ENCODE measurements around the gene FMO5. TPM values are rescaled to one million over a fixed set of nuclear protein-coding genes. Genes with fewer than 3 reads are reported as not detected.

The FMO5 gene
- total and polyA plus RNA-seq, 10 of the 15 experiments (the other 5 are each of a cell fraction or from before 2014, with no cell fraction given), result 0.05 to 0.58 (median 0.19) TPM

DNA sequence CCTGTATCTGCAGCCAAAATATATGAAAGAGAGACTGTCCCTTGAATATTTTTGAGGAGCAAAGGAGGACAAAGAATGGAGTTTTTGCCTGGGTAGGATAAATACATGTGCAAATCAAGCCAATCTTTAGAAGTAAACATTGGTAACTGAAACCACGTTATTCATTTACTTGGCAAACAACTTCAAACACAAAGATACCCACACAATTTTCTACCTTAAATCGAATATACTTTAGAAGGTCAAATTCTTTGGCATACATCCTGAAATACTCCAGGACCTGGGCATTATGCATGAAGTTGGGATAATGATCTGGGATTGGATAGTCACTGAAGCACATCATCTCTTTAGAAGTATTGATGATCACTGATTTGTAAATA lies 9.6 kb downstream of the FMO5 start:
- in situ Hi-C loops (cut with MboI), result no loop called here
- no peak for FAIRE-seq
- no TSS peak for BruUV-seq (replicated peaks)

DNA sequence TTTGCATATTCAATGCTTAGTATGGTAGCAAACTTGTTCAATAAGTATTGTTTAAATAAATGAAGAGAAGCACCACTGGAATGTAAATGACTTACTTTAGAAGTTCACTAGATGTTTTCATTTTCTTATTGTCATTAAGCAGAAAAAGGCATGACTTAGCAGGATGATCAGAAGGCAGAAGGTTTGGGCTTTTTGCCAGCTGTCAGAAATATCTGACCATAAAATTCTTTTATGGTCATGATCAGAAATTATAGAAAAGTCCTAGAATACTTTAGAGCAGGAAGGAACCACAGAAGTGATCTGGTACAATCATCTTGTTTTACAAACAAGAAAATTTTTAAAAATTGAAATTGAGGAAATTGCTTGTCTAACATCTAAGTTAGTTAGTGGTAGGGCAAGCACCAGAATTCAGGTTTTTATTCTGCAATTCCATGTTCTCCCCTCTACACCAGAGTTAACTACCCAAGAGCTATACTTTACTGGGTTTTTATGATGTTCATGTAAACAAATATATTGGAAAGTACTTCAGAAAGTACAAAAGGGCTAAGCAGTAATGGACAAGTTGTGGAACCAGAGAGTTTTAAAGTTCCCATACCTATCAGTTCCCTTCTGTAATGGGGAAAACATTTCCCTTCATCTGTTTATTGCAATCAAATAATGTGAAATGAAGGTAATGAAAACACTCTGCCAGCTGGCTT lies 10.1 kb downstream of the FMO5 start:
- intact Hi-C loops (cut with micrococcal nuclease; ENCODE audit: unreplicated experiment), result no loop called here
- H3K4me3 ChIP-seq, result no peak overlapping the region
- no peak for FAIRE-seq
- H3K36me3 ChIP-seq (ENCODE audit: control insufficient read depth in 2 of 2, insufficient read depth in 2 of 2, low read length in 1 of 2), result no peaks in the 10 kb centered on the region
- no peaks in the 10 kb centered on the region for H4K20me1 ChIP-seq (ENCODE audit: control insufficient read depth, insufficient read depth)
- H3K27ac ChIP-seq (ENCODE audit: control insufficient read depth, insufficient read depth), result no peak overlapping the region
- no peaks in the 10 kb centered on the region for H3K79me2 ChIP-seq (ENCODE audit: control insufficient read depth, insufficient read depth, low read length)
- no peaks in the 10 kb centered on the region for H3K4me1 ChIP-seq (ENCODE audit: control insufficient read depth, insufficient read depth, low read length)
- no peak overlapping the region for H3K9ac ChIP-seq (ENCODE audit: control insufficient read depth, insufficient read depth, low read length)
- H3K27me3 ChIP-seq (replicated peaks in 1 of 2; ENCODE audit: control insufficient read depth in 2 of 2, insufficient read depth in 2 of 2, low read length in 1 of 2), result no peaks in the 10 kb centered on the region
- no peak for DNase-seq (ENCODE audit: low read depth, low spot score)
- ATAC-seq, result no peak
- SMC1A ChIA-PET (ENCODE audit: uncharacterized antibody, unreplicated experiment), result interaction anchor here (0.9 kb wide), 1 partner anchor 27 kb away, joined by 3 read pairs; no protein-coding TSS in a partner anchor
- BruUV-seq (replicated peaks), result no TSS peak
- no peak overlapping the region for H2AFZ ChIP-seq (ENCODE audit: control insufficient read depth, low read depth, low read length)
- H3K4me2 ChIP-seq (ENCODE audit: control insufficient read depth, insufficient read depth), result no peak overlapping the region
- CTCF ChIA-PET, result no interaction called here
- POLR2A ChIA-PET, result no interaction called here
- RAD21 ChIA-PET (ENCODE audit: unreplicated experiment), result no interaction called here
- in situ Hi-C loops (cut with MboI), result no loop called here
- no peaks in the 10 kb centered on the region for H3K9me3 ChIP-seq (replicated peaks; ENCODE audit: control insufficient read depth, insufficient read depth, low read length)
- TF ChIP-seq, protein P1, sequence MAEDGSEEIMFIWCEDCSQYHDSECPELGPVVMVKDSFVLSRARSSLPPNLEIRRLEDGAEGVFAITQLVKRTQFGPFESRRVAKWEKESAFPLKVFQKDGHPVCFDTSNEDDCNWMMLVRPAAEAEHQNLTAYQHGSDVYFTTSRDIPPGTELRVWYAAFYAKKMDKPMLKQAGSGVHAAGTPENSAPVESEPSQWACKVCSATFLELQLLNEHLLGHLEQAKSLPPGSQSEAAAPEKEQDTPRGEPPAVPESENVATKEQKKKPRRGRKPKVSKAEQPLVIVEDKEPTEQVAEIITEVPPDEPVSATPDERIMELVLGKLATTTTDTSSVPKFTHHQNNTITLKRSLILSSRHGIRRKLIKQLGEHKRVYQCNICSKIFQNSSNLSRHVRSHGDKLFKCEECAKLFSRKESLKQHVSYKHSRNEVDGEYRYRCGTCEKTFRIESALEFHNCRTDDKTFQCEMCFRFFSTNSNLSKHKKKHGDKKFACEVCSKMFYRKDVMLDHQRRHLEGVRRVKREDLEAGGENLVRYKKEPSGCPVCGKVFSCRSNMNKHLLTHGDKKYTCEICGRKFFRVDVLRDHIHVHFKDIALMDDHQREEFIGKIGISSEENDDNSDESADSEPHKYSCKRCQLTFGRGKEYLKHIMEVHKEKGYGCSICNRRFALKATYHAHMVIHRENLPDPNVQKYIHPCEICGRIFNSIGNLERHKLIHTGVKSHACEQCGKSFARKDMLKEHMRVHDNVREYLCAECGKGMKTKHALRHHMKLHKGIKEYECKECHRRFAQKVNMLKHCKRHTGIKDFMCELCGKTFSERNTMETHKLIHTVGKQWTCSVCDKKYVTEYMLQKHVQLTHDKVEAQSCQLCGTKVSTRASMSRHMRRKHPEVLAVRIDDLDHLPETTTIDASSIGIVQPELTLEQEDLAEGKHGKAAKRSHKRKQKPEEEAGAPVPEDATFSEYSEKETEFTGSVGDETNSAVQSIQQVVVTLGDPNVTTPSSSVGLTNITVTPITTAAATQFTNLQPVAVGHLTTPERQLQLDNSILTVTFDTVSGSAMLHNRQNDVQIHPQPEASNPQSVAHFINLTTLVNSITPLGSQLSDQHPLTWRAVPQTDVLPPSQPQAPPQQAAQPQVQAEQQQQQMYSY (CRISPR knock-in tag; IDR thresholded peaks at IDR 0.05), result no peak
- TF ChIP-seq SRF (IDR thresholded peaks at IDR 0.05; ENCODE audit: low read depth in 2 of 2, low read length in 2 of 2), result no peak
- no peak for TF ChIP-seq HDGF (IDR thresholded peaks at IDR 0.05)
- TF ChIP-seq PAX8 (IDR thresholded peaks at IDR 0.05), result no peak
- TF ChIP-seq BMI1 (IDR thresholded peaks at IDR 0.05; ENCODE audit: borderline replicate concordance), result no peak
- TF ChIP-seq, protein P2, sequence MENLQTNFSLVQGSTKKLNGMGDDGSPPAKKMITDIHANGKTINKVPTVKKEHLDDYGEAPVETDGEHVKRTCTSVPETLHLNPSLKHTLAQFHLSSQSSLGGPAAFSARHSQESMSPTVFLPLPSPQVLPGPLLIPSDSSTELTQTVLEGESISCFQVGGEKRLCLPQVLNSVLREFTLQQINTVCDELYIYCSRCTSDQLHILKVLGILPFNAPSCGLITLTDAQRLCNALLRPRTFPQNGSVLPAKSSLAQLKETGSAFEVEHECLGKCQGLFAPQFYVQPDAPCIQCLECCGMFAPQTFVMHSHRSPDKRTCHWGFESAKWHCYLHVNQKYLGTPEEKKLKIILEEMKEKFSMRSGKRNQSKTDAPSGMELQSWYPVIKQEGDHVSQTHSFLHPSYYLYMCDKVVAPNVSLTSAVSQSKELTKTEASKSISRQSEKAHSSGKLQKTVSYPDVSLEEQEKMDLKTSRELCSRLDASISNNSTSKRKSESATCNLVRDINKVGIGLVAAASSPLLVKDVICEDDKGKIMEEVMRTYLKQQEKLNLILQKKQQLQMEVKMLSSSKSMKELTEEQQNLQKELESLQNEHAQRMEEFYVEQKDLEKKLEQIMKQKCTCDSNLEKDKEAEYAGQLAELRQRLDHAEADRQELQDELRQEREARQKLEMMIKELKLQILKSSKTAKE (IDR thresholded peaks at IDR 0.05; ENCODE audit: low read depth, poor library complexity, severe bottlenecking), result no peak
- no peak for TF ChIP-seq KLF5 (IDR thresholded peaks at IDR 0.05; ENCODE audit: partially characterized antibody)

More for the DNA sequence above, 9.6 kb downstream of the FMO5 start:
- Histone ChIP-seq H3K36me3 (ENCODE audit: control insufficient read depth in 2 of 2, insufficient read depth in 2 of 2, low read length in 1 of 2) (no peaks in the 10 kb centered on the region), H3K9ac (ENCODE audit: control insufficient read depth, insufficient read depth, low read length) (no peak overlapping the region), H3K27me3 (replicated peaks in 1 of 2; ENCODE audit: control insufficient read depth in 2 of 2, insufficient read depth in 2 of 2, low read length in 1 of 2) (no peaks in the 10 kb centered on the region), H4K20me1 (ENCODE audit: control insufficient read depth, insufficient read depth) (no peaks in the 10 kb centered on the region), H2AFZ (ENCODE audit: control insufficient read depth, low read depth, low read length) (no peak overlapping the region), H3K4me1 (ENCODE audit: control insufficient read depth, insufficient read depth, low read length) (no peaks in the 10 kb centered on the region), H3K4me2 (ENCODE audit: control insufficient read depth, insufficient read depth) (no peak overlapping the region), H3K9me3 (replicated peaks; ENCODE audit: control insufficient read depth, insufficient read depth, low read length) (no peaks in the 10 kb centered on the region), H3K4me3 (no peak overlapping the region), H3K79me2 (ENCODE audit: control insufficient read depth, insufficient read depth, low read length) (no peaks in the 10 kb centered on the region), H3K27ac (ENCODE audit: control insufficient read depth, insufficient read depth) (no peak overlapping the region)
- DNase-seq (ENCODE audit: low read depth, low spot score) (no peak), ATAC-seq (no peak)
- intact Hi-C loops (cut with micrococcal nuclease; ENCODE audit: unreplicated experiment), result no loop called here
- no peak for TF ChIP-seq TARDBP (IDR thresholded peaks at IDR 0.05; ENCODE audit: borderline replicate concordance)
- ChIA-PET SMC1A (ENCODE audit: uncharacterized antibody, unreplicated experiment) (no interaction called here), RAD21 (ENCODE audit: unreplicated experiment) (no interaction called here), CTCF (no interaction called here), POLR2A (no interaction called here)
- WGBS (ENCODE audit: insufficient coverage, insufficient replicate concordance, low lambda C conversion rate, missing lambda C conversion rate), result 64% methylated on average over 2 of the region's 2 CpGs

Measured in GM12878 (cell line).